WTC11 (cell line): ENCODE measurements around the gene SF3B1. TPM values are rescaled to one million over a fixed set of nuclear protein-coding genes. Genes with fewer than 3 reads are reported as not detected.
A peak's percentile ranks its signal among the peaks of the same experiment; 100 is the strongest.

Experiments used
- ATAC-seq: fragments of 200-7000 bp; cut with Tn5 transposase; 2 replicates; pipeline ENCODE4 v1.10.0; 2021; ENCODE audit warnings: mild to moderate bottlenecking, moderate library complexity
- CTCF ChIA-PET: fragments of 300-600 bp; sonication (Branson Sonifier 250); formaldehyde crosslinking; loops from one replicate; lab custom pipeline; 2021; ENCODE audit warnings: antibody characterized with exemption; lab: Charles Lee
- POLR2A ChIA-PET: fragments of 350-600 bp; sonication (Branson Sonifier 250); formaldehyde crosslinking; loops from one replicate; lab custom pipeline; 2021; ENCODE audit warnings: antibody characterized with exemption; lab: Charles Lee
- DNase-seq: peaks from one replicate; pipeline ENCODE4 v3.0.0; 2021; ENCODE audit warnings: low spot score
- H3K27ac Mint-ChIP-seq: 2 replicates; pipeline ENCODE4 v1.8.0; 2021; ENCODE audit warnings: mixed read lengths
- H3K27me3 Mint-ChIP-seq: 2 replicates; pipeline ENCODE4 v1.8.0; 2021; ENCODE audit warnings: low read depth, mild to moderate bottlenecking, moderate library complexity, mixed read lengths
- H3K36me3 Mint-ChIP-seq: 2 replicates; pipeline ENCODE4 v1.8.0; 2021; ENCODE audit warnings: mixed read lengths
- H3K4me1 Mint-ChIP-seq: 2 replicates; pipeline ENCODE4 v1.8.0; 2022; ENCODE audit warnings: mixed read lengths
- H3K4me3 Mint-ChIP-seq: 2 replicates; pipeline ENCODE4 v1.8.0; 2021; ENCODE audit warnings: mild to moderate bottlenecking, moderate library complexity, mixed read lengths
- H3K9me3 Mint-ChIP-seq: 2 replicates; pipeline ENCODE4 v1.8.0; 2021; ENCODE audit warnings: mixed read lengths
- E2F1 ChIP-seq: sonication (generic); formaldehyde crosslinking; IDR thresholded peaks from 2 replicates; pipeline ENCODE4 v1.8.0; 2022; ENCODE audit warnings: mild to moderate bottlenecking, missing genetic modification reagents
- E2F5 ChIP-seq: sonication (generic); formaldehyde crosslinking; IDR thresholded peaks from 2 replicates; pipeline ENCODE4 v1.8.1; 2022; ENCODE audit warnings: mild to moderate bottlenecking, moderate library complexity, missing genetic modification reagents
- EMX1 ChIP-seq: fragments of 250-450 bp; sonication (Bioruptor Pico); IDR thresholded peaks from 2 replicates; pipeline ENCODE4 v1.8.0; 2021; ENCODE audit warnings: mild to moderate bottlenecking
- JUN ChIP-seq: sonication (generic); formaldehyde crosslinking; IDR thresholded peaks from 2 replicates; pipeline ENCODE4 v1.8.0; 2023; ENCODE audit warnings: mild to moderate bottlenecking, missing genetic modification reagents
- KAT7 ChIP-seq: sonication (generic); formaldehyde crosslinking; IDR thresholded peaks from 2 replicates; pipeline ENCODE4 v1.8.1; 2023; ENCODE audit warnings: missing genetic modification reagents, mild to moderate bottlenecking, borderline replicate concordance
- MYBL2 ChIP-seq: sonication (generic); formaldehyde crosslinking; IDR thresholded peaks from 2 replicates; pipeline ENCODE4 v1.8.1; 2023; ENCODE audit warnings: mild to moderate bottlenecking, moderate library complexity, missing genetic modification reagents
- RELA ChIP-seq: sonication (generic); formaldehyde crosslinking; IDR thresholded peaks from 2 replicates; pipeline ENCODE4 v1.8.1; 2022; ENCODE audit warnings: missing genetic modification reagents, mild to moderate bottlenecking, borderline replicate concordance
- RORB ChIP-seq: fragments of 250-450 bp; sonication (Bioruptor Pico); IDR thresholded peaks from 2 replicates; pipeline ENCODE4 v1.9.0; 2021; ENCODE audit warnings: mild to moderate bottlenecking
- SMAD3 ChIP-seq: sonication (generic); formaldehyde crosslinking; IDR thresholded peaks from 2 replicates; pipeline ENCODE4 v1.8.0; 2022; ENCODE audit warnings: missing genetic modification reagents, mild to moderate bottlenecking, borderline replicate concordance
- TCF7 ChIP-seq: sonication (generic); formaldehyde crosslinking; IDR thresholded peaks from 2 replicates; pipeline ENCODE4 v1.8.0; 2022; ENCODE audit warnings: mild to moderate bottlenecking, low read depth, missing genetic modification reagents, moderate library complexity
- TEAD4 ChIP-seq: sonication (generic); formaldehyde crosslinking; IDR thresholded peaks from 2 replicates; pipeline ENCODE4 v1.8.0; 2022; ENCODE audit warnings: mild to moderate bottlenecking, missing genetic modification reagents
- ZBTB43 ChIP-seq: sonication (generic); formaldehyde crosslinking; IDR thresholded peaks from 2 replicates; pipeline ENCODE4 v1.8.1; 2023; ENCODE audit warnings: mild to moderate bottlenecking, missing genetic modification reagents
- ZNF317 ChIP-seq: sonication (generic); formaldehyde crosslinking; IDR thresholded peaks from 2 replicates; pipeline ENCODE4 v1.8.1; 2023; ENCODE audit warnings: low read depth, mild to moderate bottlenecking, moderate library complexity, missing genetic modification reagents, borderline replicate concordance
- ZNF512 ChIP-seq: sonication (generic); formaldehyde crosslinking; IDR thresholded peaks from 2 replicates; pipeline ENCODE4 v1.8.1; 2022; ENCODE audit warnings: missing genetic modification reagents, borderline replicate concordance
- ZNF532 ChIP-seq: fragments of 250-450 bp; sonication (Bioruptor Pico); IDR thresholded peaks from 2 replicates; pipeline ENCODE4 v1.9.0; 2021; ENCODE audit warnings: mild to moderate bottlenecking, borderline replicate concordance
- ZNF671 ChIP-seq: fragments of 250-450 bp; sonication (Bioruptor Pico); IDR thresholded peaks from 2 replicates; pipeline ENCODE4 v1.8.0; 2021; ENCODE audit warnings: mild to moderate bottlenecking
- total RNA-seq: library from RNA; stranded (reverse); gene quantifications from 3 replicates; pipeline ENCODE4 v1.2.3, GENCODE V29; 2021

The SF3B1 gene
- total RNA-seq, 1 experiment from 2014 or later = 321 TPM

- TF ChIP-seq ZNF512 (CRISPR knock-in tag) (no peak), TCF7 (CRISPR knock-in tag) (no peak), RELA (CRISPR knock-in tag) (no peak), E2F5 (CRISPR knock-in tag) (no peak), ZNF532 (no peak)
- TF ChIP-seq, all 79 proteins: peak for 0
Observed at GRCh38 chr2:197426723-197427603, 7.9 kb downstream of the SF3B1 start (continued).

- Mint-ChIP-seq H3K4me3 (no peak overlapping the region), H3K36me3 (peaks cover 26% of the 10 kb centered on the region), H3K4me1 (peaks cover 30% of the 10 kb centered on the region), H3K27me3 (no peaks in the 10 kb centered on the region), H3K9me3 (no peaks in the 10 kb centered on the region), H3K27ac (peak overlapping the region; percentile 14)
- POLR2A ChIA-PET = interaction anchor here (0.7 kb wide), 1 partner anchor 190 kb away, joined by 4 read pairs; no protein-coding TSS in a partner anchor
- no peak for ATAC-seq
- CTCF ChIA-PET = no interaction called here
- DNase-seq = no peak
- TF ChIP-seq RORB (CRISPR knock-in tag) (no peak), JUN (CRISPR knock-in tag) (no peak), SMAD3 (CRISPR knock-in tag) (no peak), ZNF317 (CRISPR knock-in tag) (no peak)
- TF ChIP-seq, all 79 proteins: peak for 0
Observed at GRCh38 chr2:197425550-197425949, 9.3 kb downstream of the SF3B1 start.

- CTCF ChIA-PET = no interaction called here
- no peaks in the 10 kb centered on the region for H3K9me3 Mint-ChIP-seq
- H3K27ac Mint-ChIP-seq = no peak overlapping the region
- H3K4me1 Mint-ChIP-seq = peaks cover 21% of the 10 kb centered on the region
- DNase-seq (no peak), ATAC-seq (no peak)
- POLR2A ChIA-PET = no interaction called here
- no peak overlapping the region for H3K4me3 Mint-ChIP-seq
- H3K36me3 Mint-ChIP-seq = peaks cover 36% of the 10 kb centered on the region
- H3K27me3 Mint-ChIP-seq = no peaks in the 10 kb centered on the region
- TF ChIP-seq KAT7 = no peak
- no peak for TF ChIP-seq ZNF671 (CRISPR knock-in tag)
- no peak for TF ChIP-seq TEAD4 (CRISPR knock-in tag)
- TF ChIP-seq TCF7 (CRISPR knock-in tag) = no peak
- no peak for TF ChIP-seq RORB (CRISPR knock-in tag)
- no peak for TF ChIP-seq ZBTB43
- TF ChIP-seq MYBL2 (CRISPR knock-in tag) = no peak
- TF ChIP-seq ZNF532 = no peak
- TF ChIP-seq E2F1 = no peak
- no peak for TF ChIP-seq EMX1
Observed at GRCh38 chr2:197423307-197423706, 11.5 kb downstream of the SF3B1 start.
